ENCODE measurements around the gene FANCD2.
"Not testable (repeated sequence)": the region's sequence is repeated elsewhere in the genome, so short reads cannot be mapped to it uniquely, and the experiment has no call there.

FANCD2 gene

GRCh38 chr3:10090774-10091173 lies 64.5 kb downstream of the FANCD2 start:
- H2BK5ac ChIP-seq (ENCODE audit: low read depth, low read length, poor library complexity); H3K18ac ChIP-seq (ENCODE audit: low read length); H2BK120ac ChIP-seq (ENCODE audit: insufficient read depth, low read length, poor library complexity); H3K27me3 ChIP-seq (ENCODE audit: insufficient read depth, low read length); H3K79me2 ChIP-seq (ENCODE audit: control insufficient read depth, insufficient read depth, low read length, poor library complexity); H3K27ac ChIP-seq (ENCODE audit: low read depth, low read length); DNase-seq; H4K12ac ChIP-seq (ENCODE audit: low read depth, low read length); H2BK12ac ChIP-seq (ENCODE audit: low read length); H3K4me3 ChIP-seq (ENCODE audit: low read depth, low read length); H3K23ac ChIP-seq (ENCODE audit: low read length); H3K4ac ChIP-seq (ENCODE audit: low read depth, low read length); H3K14ac ChIP-seq (ENCODE audit: low read length); H3K4me2 ChIP-seq (ENCODE audit: low read length); H2AK5ac ChIP-seq (ENCODE audit: low read length); H4K8ac ChIP-seq (ENCODE audit: low read depth, low read length); H2AFZ ChIP-seq (ENCODE audit: insufficient read depth, low read length, poor library complexity); H3K9me3 ChIP-seq (ENCODE audit: insufficient read depth, low read depth, low read length); H3K4me1 ChIP-seq (ENCODE audit: control insufficient read depth in 1 of 2, insufficient read depth in 2 of 2, low read length in 2 of 2); H4K91ac ChIP-seq (ENCODE audit: low read depth, low read length); H3K9ac ChIP-seq (ENCODE audit: low read length); H3K79me1 ChIP-seq (ENCODE audit: low read length): not testable (repeated sequence)
- peaks cover 17 to 30% of the 10 kb centered on the region in 2 experiments for H3K36me3 ChIP-seq (ENCODE audit: control insufficient read depth in 1 of 2, insufficient read depth in 2 of 2, low read length in 2 of 2)
- no CpG with 5 or more reads among the region's 1 CpG for WGBS (ENCODE audit: extremely low coverage, insufficient coverage, insufficient read length)

GRCh38 chr3:10091387-10091786 lies 65.2 kb downstream of the FANCD2 start:
- not testable (repeated sequence) for H4K12ac ChIP-seq (ENCODE audit: low read depth, low read length); H2AFZ ChIP-seq (ENCODE audit: insufficient read depth, low read length, poor library complexity); H3K27ac ChIP-seq (ENCODE audit: low read depth, low read length); H3K4me1 ChIP-seq (ENCODE audit: control insufficient read depth in 1 of 2, insufficient read depth in 2 of 2, low read length in 2 of 2); H3K14ac ChIP-seq (ENCODE audit: low read length); H3K79me2 ChIP-seq (ENCODE audit: control insufficient read depth, insufficient read depth, low read length, poor library complexity); H3K4me3 ChIP-seq (ENCODE audit: low read depth, low read length); DNase-seq; H3K27me3 ChIP-seq (ENCODE audit: insufficient read depth, low read length); H4K8ac ChIP-seq (ENCODE audit: low read depth, low read length); H3K18ac ChIP-seq (ENCODE audit: low read length); H2BK12ac ChIP-seq (ENCODE audit: low read length); H3K9me3 ChIP-seq (ENCODE audit: insufficient read depth, low read depth, low read length); H2BK5ac ChIP-seq (ENCODE audit: low read depth, low read length, poor library complexity); H3K23ac ChIP-seq (ENCODE audit: low read length); H2BK120ac ChIP-seq (ENCODE audit: insufficient read depth, low read length, poor library complexity); H3K4ac ChIP-seq (ENCODE audit: low read depth, low read length); H4K91ac ChIP-seq (ENCODE audit: low read depth, low read length); H3K4me2 ChIP-seq (ENCODE audit: low read length); H2AK5ac ChIP-seq (ENCODE audit: low read length); H3K9ac ChIP-seq (ENCODE audit: low read length); H3K79me1 ChIP-seq (ENCODE audit: low read length)
- H3K36me3 ChIP-seq (ENCODE audit: control insufficient read depth in 1 of 2, insufficient read depth in 2 of 2, low read length in 2 of 2) = peaks cover 17 to 32% of the 10 kb centered on the region in 2 experiments
- no CpG with 5 or more reads among the region's 2 CpGs for WGBS (ENCODE audit: extremely low coverage, insufficient coverage, insufficient read length)

GRCh38 chr3:10093678-10094077 lies 67.4 kb downstream of the FANCD2 start:
- no peak overlapping the region for H3K4me3 ChIP-seq (ENCODE audit: low read depth, low read length)
- H4K12ac ChIP-seq (ENCODE audit: low read depth, low read length) = no peak overlapping the region
- H4K91ac ChIP-seq (ENCODE audit: low read depth, low read length) = no peak overlapping the region
- no peak overlapping the region for H2BK5ac ChIP-seq (ENCODE audit: low read depth, low read length, poor library complexity)
- no peak overlapping the region for H3K27ac ChIP-seq (ENCODE audit: low read depth, low read length)
- H3K36me3 ChIP-seq (ENCODE audit: control insufficient read depth in 1 of 2, insufficient read depth in 2 of 2, low read length in 2 of 2) = peaks cover 15 to 35% of the 10 kb centered on the region in 2 experiments
- H3K14ac ChIP-seq (ENCODE audit: low read length) = no peak overlapping the region
- H3K79me2 ChIP-seq (ENCODE audit: control insufficient read depth, insufficient read depth, low read length, poor library complexity) = no peaks in the 10 kb centered on the region
- H3K4me1 ChIP-seq (ENCODE audit: control insufficient read depth in 1 of 2, insufficient read depth in 2 of 2, low read length in 2 of 2) = no peaks in the 10 kb centered on the region
- H2AK5ac ChIP-seq (ENCODE audit: low read length) = no peak overlapping the region
- H3K79me1 ChIP-seq (ENCODE audit: low read length) = no peaks in the 10 kb centered on the region
- H3K27me3 ChIP-seq (ENCODE audit: insufficient read depth, low read length) = no peaks in the 10 kb centered on the region
- H3K4ac ChIP-seq (ENCODE audit: low read depth, low read length) = no peak overlapping the region
- DNase-seq = no peak
- H2AFZ ChIP-seq (ENCODE audit: insufficient read depth, low read length, poor library complexity) = no peak overlapping the region
- H3K9me3 ChIP-seq (ENCODE audit: insufficient read depth, low read depth, low read length) = no peaks in the 10 kb centered on the region
- H2BK12ac ChIP-seq (ENCODE audit: low read length) = no peak overlapping the region
- no peak overlapping the region for H3K18ac ChIP-seq (ENCODE audit: low read length)
- WGBS (ENCODE audit: extremely low coverage, insufficient coverage, insufficient read length) = no CpG with 5 or more reads among the region's 3 CpGs
- no peak overlapping the region for H4K8ac ChIP-seq (ENCODE audit: low read depth, low read length)
- H3K23ac ChIP-seq (ENCODE audit: low read length) = no peak overlapping the region
- no peak overlapping the region for H3K9ac ChIP-seq (ENCODE audit: low read length)
- no peak overlapping the region for H2BK120ac ChIP-seq (ENCODE audit: insufficient read depth, low read length, poor library complexity)
- no peak overlapping the region for H3K4me2 ChIP-seq (ENCODE audit: low read length)

- Histone ChIP-seq H3K4ac (ENCODE audit: low read depth, low read length) (no peak overlapping the region), H3K9ac (ENCODE audit: low read length) (no peak overlapping the region)
Measured at GRCh38 chr3:10099041-10099440, 72.8 kb downstream of the FANCD2 start.

More at GRCh38 chr3:10099041-10099440, 72.8 kb downstream of the FANCD2 start:
- no peak overlapping the region for H3K23ac ChIP-seq (ENCODE audit: low read length)
- no peak overlapping the region for H4K91ac ChIP-seq (ENCODE audit: low read depth, low read length)
- no peak overlapping the region for H2BK12ac ChIP-seq (ENCODE audit: low read length)
- no CpG with 5 or more reads among the region's 5 CpGs for WGBS (ENCODE audit: extremely low coverage, insufficient coverage, insufficient read length)
- H2BK120ac ChIP-seq (ENCODE audit: insufficient read depth, low read length, poor library complexity) = no peak overlapping the region
- H3K4me1 ChIP-seq (ENCODE audit: control insufficient read depth in 1 of 2, insufficient read depth in 2 of 2, low read length in 2 of 2) = no peaks in the 10 kb centered on the region
- H2AFZ ChIP-seq (ENCODE audit: insufficient read depth, low read length, poor library complexity) = no peak overlapping the region
- no peak overlapping the region for H2AK5ac ChIP-seq (ENCODE audit: low read length)
- H3K4me2 ChIP-seq (ENCODE audit: low read length) = no peak overlapping the region
- no peak for DNase-seq
- H3K27me3 ChIP-seq (ENCODE audit: insufficient read depth, low read length) = no peaks in the 10 kb centered on the region
- no peak overlapping the region for H4K8ac ChIP-seq (ENCODE audit: low read depth, low read length)
- H3K14ac ChIP-seq (ENCODE audit: low read length) = no peak overlapping the region
- H3K18ac ChIP-seq (ENCODE audit: low read length) = no peak overlapping the region
- H3K4me3 ChIP-seq (ENCODE audit: low read depth, low read length) = no peak overlapping the region
- no peak overlapping the region for H4K12ac ChIP-seq (ENCODE audit: low read depth, low read length)
- no peaks in the 10 kb centered on the region for H3K9me3 ChIP-seq (ENCODE audit: insufficient read depth, low read depth, low read length)
- no peaks in the 10 kb centered on the region for H3K79me2 ChIP-seq (ENCODE audit: control insufficient read depth, insufficient read depth, low read length, poor library complexity)
- no peak overlapping the region for H3K27ac ChIP-seq (ENCODE audit: low read depth, low read length)
- H2BK5ac ChIP-seq (ENCODE audit: low read depth, low read length, poor library complexity) = no peak overlapping the region
- no peaks in the 10 kb centered on the region for H3K79me1 ChIP-seq (ENCODE audit: low read length)
- H3K36me3 ChIP-seq (ENCODE audit: control insufficient read depth in 1 of 2, insufficient read depth in 2 of 2, low read length in 2 of 2) = peaks cover 10 to 14% of the 10 kb centered on the region in 2 experiments

Data from trophoblast cell (in vitro differentiated cells and primary cell).